DMS 273 (cell line): ENCODE measurements around the gene GUCY1A1.

Experiments
- DNase-seq: peaks from one replicate; lab custom pipeline; 2025; ENCODE audit not compliant: unreplicated experiment; lab: John Stamatoyannopoulos, UW

GUCY1A1 gene

DNA sequence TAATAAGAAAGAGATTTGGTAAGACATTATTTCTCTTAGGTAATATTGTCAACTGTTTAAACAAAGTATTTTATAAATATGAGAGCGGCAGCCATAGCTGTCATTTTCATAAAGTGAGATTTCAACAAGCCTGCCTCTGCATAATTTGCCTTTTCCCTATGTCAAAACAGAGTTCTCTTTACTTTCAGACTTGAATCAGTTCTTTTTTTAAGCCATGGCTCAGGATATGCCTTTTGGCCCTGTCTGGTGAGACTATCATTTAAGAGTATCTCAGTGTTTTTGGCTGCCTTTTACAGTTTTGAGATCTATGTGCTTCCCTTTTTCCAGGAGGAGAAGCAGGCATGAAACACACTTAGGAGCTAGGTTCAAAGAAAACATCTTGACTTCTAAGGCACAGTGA lies 7.5 kb upstream of the GUCY1A1 start:
- no peak for DNase-seq

DNA sequence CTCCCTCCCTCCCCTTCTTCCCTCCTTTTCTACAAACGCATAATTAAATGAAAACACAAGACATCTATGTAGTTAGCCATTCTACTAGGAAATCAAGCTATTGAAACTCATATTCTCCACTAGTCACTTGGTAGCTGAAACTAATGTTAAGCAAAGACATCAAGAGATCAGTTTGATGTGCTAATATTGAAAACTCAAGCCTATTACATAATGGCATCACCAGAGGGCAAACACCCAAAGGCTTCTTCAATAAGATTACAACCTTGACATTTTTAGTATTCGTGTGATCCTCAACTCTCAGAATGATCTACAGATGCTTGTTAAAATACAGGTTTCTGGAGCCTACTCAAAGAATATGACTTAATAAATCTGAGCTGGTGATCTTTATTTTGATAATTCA lies 6.2 kb upstream of the GUCY1A1 start:
- DNase-seq, result no peak

- DNase-seq, result no peak
These were observed 1.6 kb upstream of the GUCY1A1 start for GRCh38 chr4:155665054-155665453.

GRCh38 chr4:155667222-155667567 lies 547 bp downstream of the GUCY1A1 start:
- peak; percentile 76 for DNase-seq

DNA sequence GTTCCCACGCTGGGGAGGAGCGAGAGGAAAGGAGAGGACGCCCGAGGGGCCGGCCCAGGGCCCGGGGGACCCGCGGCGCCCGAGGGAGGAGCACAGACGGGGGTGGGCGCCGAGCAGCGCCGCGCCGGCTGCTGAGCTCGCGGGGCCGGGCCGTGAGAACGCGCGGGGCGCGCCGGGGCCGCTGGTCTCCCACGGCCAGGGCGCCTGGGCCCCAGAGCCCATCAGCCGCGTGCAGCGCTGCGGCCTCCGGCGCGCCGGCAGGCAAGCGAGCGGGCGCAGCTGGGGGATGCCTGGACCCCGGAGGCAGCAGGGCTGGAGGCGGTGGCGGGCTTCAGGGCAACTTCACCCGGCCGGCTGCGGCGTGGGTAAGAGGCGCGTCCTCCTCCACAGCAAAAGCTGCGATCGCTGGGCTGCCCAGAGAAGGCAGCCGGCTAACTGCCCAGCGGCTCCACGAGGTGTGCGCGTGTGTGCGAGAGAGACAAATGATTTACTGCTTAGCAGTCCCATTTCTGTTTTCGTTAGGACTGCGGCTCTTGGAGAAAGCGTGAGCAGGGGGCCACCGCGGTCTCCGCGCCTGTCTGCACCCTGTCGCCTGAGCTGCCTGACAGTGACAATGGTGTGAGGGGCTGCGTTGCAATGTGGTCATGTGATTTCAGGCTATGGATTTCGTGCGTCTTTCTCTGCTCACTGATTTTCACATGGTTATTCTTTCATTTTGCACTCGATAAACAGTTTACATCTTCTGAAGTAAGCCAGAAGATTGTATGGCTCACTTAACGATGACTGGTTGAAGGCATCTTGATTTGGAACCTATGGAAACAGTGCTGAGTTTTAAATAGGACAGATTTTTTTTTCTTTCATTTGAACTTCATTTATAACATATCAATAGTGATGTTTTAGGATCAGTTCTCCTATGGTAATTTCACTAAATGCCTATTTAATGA lies 1.2 kb downstream of the GUCY1A1 start:
- peak; percentile 82 for DNase-seq

DNA sequence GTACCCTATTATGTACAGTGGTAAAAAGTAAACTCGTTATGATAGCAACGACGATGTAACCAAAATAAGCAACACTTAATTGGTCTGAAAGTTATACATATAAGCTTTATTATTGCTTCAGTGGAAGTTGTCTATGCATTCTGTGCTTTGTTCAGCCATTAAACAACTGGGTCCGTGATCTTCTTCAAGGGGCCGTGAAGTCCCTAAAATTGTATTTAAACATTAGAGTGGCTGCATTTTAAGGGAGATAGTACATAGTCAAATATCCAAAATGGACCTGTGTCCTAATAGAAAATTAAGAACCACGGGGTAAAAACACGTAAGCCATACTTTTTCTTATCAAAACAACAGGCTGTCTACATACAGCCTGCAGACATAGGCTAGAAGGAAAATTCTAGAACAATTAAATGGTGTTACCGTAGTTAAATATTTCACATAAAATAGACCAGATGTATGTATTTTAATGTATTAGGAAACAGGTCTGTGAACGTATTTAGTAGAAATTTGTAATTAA lies 2.1 kb downstream of the GUCY1A1 start:
- peak; percentile 26 for DNase-seq

DNA sequence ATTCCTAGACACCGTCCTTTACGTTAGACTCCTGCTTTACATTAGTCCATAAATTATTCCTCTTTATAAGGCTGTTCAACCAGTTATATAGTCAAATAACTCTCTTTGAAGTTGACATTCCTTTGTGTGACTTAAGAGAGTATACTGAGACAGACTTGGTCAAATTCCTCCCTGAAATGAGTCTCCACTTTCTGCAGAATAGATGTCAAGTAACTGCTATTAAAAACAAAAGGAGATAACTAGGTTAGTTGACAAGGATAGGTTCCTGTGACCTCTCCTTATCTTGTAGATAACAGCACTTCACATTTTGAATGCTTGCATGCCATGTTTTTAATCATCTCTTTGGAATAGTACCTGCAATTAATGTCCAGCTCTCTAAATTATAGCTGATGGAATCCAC lies 5.7 kb downstream of the GUCY1A1 start:
- DNase-seq, result no peak

DNA sequence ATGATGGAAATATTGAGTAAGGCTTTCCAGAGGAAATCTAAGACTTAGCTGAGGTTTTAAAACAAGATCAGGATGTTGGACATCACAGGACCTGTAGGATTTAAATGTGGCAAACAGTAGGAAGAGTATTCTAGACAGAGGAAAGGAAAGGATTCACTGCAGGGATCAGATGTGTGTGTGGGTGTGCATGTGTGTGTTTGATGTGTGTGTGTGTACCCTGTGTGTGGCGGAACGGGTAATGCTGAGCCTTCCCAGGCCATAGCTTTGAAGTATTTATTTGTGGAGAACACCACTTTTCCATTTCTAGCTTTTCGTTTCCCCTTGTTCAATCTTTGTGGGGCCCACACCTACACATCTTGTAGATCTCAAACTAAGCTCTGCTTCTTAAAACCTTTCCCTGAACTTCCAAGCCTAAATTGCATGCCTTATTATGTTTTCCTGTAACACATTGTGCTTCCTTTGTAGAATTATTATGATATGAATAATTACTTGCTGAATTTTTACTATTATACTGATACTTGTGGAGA lies 6.9 kb downstream of the GUCY1A1 start:
- no peak for DNase-seq

DNA sequence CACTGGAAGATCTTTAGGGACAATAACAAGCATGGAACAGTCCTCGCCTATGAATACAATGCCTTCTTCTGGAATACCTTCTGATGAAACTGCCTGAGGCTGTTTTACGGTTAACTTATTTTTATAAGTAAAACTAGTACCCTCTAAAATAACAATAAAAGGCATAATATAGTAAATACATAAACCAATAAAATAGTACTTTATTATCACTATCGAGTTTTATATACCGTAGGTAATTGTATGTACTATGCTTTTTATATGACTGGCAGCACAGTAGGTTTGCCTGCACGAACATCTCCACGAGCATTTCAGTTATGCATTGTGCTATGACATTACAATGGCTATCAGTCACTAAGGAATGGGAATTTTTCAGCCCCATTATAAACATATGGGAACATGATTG lies 8.0 kb downstream of the GUCY1A1 start:
- DNase-seq, result no peak

DNA sequence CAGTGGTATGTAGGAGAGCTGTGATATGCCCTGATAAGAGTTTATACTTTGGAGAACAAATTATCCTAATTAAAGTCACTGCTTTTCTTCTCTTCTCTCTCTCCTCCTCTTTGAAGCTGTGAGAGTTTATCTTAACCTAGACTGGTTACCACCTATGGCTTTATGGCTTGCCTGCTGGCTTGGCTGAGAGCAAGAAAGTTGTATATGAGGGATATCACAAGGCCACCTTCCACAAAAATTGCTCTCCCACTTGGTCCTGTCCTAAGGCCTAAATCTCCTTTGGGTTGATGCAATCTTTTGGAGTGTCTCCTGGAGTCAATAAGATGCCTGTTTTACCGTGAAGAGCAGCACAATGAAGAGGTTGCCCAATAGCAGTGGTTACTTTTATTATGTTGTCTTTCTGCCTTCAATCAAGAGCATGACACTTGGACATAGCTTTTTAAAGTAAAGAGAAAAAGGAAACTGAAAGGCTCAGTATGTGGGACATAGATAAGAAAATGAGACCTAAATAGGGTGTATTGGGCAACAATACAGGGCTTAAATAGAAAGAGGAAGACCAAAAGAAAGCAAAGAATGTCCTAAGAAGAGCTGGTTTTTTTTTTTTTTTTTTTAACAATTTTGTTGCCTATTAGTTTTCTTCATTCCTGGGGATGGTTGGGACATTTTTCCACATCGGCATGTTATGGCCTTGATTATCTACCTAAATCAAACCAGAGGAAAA lies 9.2 kb downstream of the GUCY1A1 start:
- no peak for DNase-seq

GRCh38 chr4:155676430-155676825 lies 9.8 kb downstream of the GUCY1A1 start:
- DNase-seq, result no peak

DNA sequence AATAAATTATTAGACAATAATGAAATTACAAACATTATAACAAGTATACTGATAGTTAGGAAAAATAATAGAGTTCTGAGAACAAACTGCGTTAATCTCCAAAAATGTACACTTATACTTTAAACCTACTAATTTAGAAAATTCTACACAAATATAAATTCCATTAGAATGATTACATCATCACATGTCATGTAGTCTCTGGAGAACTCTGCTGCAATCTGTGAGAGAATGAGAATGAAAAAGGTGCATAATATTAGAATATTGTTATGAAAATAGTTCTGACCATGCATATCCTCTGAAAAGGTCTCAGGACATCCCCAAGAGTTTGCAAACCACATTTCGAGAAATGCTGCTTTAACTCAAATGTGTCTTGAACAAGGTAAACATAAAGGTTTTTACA lies 11.4 kb downstream of the GUCY1A1 start:
- DNase-seq, result no peak

DNA sequence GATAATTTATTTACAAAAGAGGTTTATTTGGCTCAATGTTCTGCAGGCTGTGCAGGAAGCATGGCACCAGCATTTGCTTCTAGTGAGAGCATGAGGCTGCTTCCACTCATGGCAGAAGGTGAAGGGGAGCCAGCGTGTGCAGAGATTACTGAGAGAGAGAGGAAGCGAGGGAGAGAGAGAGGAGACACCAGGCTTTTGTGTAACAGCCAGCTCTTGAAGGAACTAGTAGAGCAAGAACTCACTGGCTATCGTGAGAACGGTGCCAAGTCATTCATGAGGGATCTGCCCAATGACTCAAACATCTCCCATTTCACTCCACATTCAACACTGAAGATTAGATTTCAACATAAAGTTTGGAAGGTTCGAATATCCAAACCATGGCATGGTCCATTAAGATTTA lies 12.7 kb downstream of the GUCY1A1 start:
- DNase-seq, result no peak

GRCh38 chr4:155681886-155682285 lies 15.2 kb downstream of the GUCY1A1 start:
- no peak for DNase-seq

DNA sequence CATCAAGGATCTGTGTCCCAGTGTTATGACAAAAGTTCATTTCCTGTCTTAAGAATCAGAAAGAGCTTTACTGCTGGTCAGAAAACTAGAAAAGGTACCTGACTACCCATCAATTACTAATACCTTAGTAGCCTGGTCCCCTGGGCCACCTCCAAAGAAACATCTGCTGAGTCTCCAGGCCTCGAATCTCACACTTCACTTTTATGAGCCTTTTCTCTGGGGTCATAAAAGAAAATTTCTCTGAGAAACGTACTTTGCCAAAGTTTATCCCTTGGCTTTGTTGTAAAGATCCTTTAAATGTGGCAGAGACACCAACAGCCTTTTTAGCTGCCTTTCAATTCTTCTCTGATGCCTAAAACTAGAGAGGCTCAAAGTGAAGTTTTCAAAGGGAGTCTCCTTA lies 17.8 kb downstream of the GUCY1A1 start:
- no peak for DNase-seq

- no peak for DNase-seq
These were observed 18.4 kb downstream of the GUCY1A1 start for GRCh38 chr4:155684892-155685541.

DNA sequence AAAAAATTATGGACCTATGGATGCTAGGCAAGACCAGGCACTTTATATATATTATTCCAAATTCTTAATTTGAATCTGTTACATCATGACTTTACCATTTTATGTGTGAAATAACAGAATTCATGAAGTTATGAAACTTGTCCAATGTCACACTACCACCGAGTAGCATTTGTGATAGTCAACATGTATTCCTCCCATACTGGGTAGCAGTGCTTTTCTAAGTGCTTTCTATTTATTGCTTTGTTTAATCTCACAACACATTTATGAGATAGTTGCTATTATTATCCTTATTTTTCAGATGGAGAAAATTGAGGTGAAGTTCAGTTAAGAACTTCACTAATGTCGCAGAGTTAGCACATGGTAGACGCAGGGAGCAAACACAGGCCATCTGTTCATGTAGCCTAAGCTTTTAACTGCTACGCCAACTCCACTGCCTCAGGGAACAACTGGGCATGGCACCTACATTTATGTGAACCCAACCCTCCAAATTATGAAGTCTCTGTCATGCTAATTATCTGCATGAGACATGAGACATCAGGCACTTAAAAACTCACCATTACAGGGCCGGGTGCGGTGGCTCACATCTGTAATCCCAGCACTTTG lies 20.8 kb downstream of the GUCY1A1 start:
- DNase-seq, result peak; percentile 86

GRCh38 chr4:155688211-155688610 lies 21.6 kb downstream of the GUCY1A1 start:
- peak; percentile 12 for DNase-seq

- peak; percentile 23 for DNase-seq
These were observed 22.2 kb downstream of the GUCY1A1 start for GRCh38 chr4:155688860-155689259.

DNA sequence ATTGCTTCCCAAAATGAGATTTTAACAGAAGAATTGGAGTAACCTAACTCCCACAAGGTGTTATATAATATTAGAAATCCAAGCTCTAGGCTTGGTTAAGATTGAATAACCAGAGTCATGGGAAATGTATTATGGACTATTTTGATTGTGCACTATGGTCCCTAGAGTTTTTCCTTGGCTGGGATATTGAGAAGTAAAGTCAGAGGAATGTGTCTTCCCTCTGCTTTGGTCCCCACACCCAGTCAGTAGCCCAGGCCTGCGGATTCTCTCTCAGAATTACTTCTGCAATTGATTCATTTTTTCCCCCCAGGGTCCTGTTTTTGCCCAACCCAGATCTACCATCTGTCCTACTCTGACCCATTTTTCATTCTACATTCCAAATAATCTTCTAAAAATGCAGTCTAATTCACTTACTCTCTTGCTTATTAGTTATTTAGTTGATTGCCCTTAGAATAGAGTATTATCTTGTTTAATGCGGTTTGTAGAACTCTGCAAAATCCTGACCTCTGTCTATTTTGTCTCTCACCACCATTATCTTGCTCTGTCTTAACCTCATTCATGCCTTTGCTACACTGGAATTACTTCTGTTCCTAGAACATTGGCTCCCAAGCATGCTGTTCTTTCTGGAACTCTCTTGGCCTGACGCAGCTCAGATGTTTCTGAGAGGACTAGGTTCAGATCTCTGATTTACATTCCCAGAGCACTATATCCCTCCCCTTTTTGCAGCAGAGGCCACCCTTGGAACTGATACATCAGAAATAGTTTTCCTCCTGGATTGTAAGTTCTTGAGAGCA lies 23.6 kb downstream of the GUCY1A1 start:
- peak; percentile 2 for DNase-seq
